ENCODE results near the gene RELCH.

RELCH gene

GRCh38 chr18:62196079-62196478 lies 9.0 kb downstream of the RELCH start:
- Histone ChIP-seq H3K9me3 (ENCODE audit: low read length) (no peaks in the 10 kb centered on the region), H3K4me3 (ENCODE audit: low read depth in 1 of 2, low read length in 2 of 2) (no peak overlapping the region), H3K4me1 (ENCODE audit: insufficient read depth, low read length) (no peaks in the 10 kb centered on the region), H3K36me3 (ENCODE audit: insufficient read depth, low read length) (no peaks in the 10 kb centered on the region), H3K27me3 (ENCODE audit: control insufficient read depth in 1 of 2, insufficient read depth in 2 of 2, low read length in 2 of 2) (no peaks in the 10 kb centered on the region), H3K27ac (ENCODE audit: low read depth, low read length) (no peak overlapping the region), H3K9ac (ENCODE audit: low read length) (no peak overlapping the region)

- Histone ChIP-seq H3K27ac (ENCODE audit: low read depth, low read length) (no peak overlapping the region), H3K4me1 (ENCODE audit: insufficient read depth, low read length) (no peaks in the 10 kb centered on the region), H3K9ac (ENCODE audit: low read length) (no peak overlapping the region), H3K9me3 (ENCODE audit: low read length) (no peaks in the 10 kb centered on the region), H3K36me3 (ENCODE audit: insufficient read depth, low read length) (no peaks in the 10 kb centered on the region), H3K27me3 (ENCODE audit: control insufficient read depth in 1 of 2, insufficient read depth in 2 of 2, low read length in 2 of 2) (no peaks in the 10 kb centered on the region), H3K4me3 (ENCODE audit: low read depth in 1 of 2, low read length in 2 of 2) (no peak overlapping the region)
Measured at GRCh38 chr18:62196980-62197379, 9.9 kb downstream of the RELCH start.

DNA sequence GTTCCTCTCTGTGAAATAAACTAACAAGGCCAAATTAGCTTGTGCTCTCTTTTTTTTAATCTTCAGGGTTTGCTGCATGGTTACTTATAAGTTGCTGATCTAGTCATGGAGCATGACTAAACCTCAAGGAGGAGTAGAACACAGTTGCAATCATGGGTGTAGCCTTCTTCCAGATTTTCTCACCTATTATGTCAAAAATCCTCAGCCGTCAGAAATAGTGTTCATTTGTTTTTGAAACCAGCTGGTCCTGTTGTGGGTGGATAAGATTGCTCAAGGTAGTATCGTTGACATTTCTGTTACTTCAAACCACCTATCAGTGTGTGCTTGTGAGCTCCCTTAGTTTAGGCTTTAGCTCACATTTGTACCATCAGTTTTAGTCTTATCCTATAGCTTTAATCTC lies 11.2 kb downstream of the RELCH start:
- H3K36me3 ChIP-seq (ENCODE audit: insufficient read depth, low read length): no peaks in the 10 kb centered on the region
- H3K4me3 ChIP-seq (ENCODE audit: low read depth in 1 of 2, low read length in 2 of 2): no peak overlapping the region
- no peaks in the 10 kb centered on the region for H3K27me3 ChIP-seq (ENCODE audit: control insufficient read depth in 1 of 2, insufficient read depth in 2 of 2, low read length in 2 of 2)
- no peaks in the 10 kb centered on the region for H3K9me3 ChIP-seq (ENCODE audit: low read length)
- no peaks in the 10 kb centered on the region for H3K4me1 ChIP-seq (ENCODE audit: insufficient read depth, low read length)
- H3K27ac ChIP-seq (ENCODE audit: low read depth, low read length): no peak overlapping the region
- H3K9ac ChIP-seq (ENCODE audit: low read length): no peak overlapping the region

GRCh38 chr18:62199629-62200028 lies 12.6 kb downstream of the RELCH start:
- no peaks in the 10 kb centered on the region for H3K4me1 ChIP-seq (ENCODE audit: insufficient read depth, low read length)
- H3K27me3 ChIP-seq (ENCODE audit: control insufficient read depth in 1 of 2, insufficient read depth in 2 of 2, low read length in 2 of 2): no peaks in the 10 kb centered on the region
- no peaks in the 10 kb centered on the region for H3K36me3 ChIP-seq (ENCODE audit: insufficient read depth, low read length)
- H3K9me3 ChIP-seq (ENCODE audit: low read length): no peaks in the 10 kb centered on the region
- H3K4me3 ChIP-seq (ENCODE audit: low read depth in 1 of 2, low read length in 2 of 2): no peak overlapping the region
- H3K27ac ChIP-seq (ENCODE audit: low read depth, low read length): no peak overlapping the region
- H3K9ac ChIP-seq (ENCODE audit: low read length): no peak overlapping the region

DNA sequence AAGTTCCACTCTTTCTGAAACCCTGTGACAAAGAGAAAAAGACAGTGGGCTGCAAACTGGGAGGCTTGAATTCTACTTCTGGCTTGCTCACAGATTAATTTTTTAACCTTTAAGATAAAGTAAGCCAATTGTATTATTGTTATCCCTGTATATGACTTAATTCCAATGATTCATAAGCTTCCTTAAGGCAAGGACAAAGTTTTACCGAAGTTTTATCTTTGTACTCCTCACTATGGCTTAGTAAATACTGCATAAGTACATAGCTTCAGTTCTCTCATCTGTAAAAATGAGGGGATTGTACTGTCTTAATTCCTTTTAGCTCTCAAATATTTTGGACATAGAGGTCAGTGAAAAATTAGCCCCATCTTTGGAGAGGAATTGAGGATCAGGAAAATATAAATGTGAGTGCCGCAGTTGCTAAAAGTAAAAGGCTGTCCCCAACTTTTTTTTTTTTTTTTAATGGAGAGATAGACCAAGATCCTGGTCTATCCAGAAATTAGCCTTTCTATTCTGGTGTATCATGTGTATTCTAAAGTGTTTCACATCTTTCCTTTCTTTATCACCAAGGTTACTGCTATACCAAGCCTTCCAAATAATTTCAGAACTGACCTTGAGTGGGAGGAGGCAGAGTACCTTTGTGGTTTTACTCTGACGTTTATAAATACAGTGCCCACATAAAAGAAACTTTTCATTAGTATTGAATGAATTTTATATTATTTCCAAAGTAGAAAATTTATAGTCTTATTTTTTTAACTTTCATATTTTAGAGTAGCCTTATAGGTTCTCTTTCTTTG lies 13.3 kb downstream of the RELCH start:
- no peak overlapping the region for H3K27ac ChIP-seq (ENCODE audit: low read depth, low read length)
- H3K4me1 ChIP-seq (ENCODE audit: insufficient read depth, low read length): no peaks in the 10 kb centered on the region
- no peaks in the 10 kb centered on the region for H3K9me3 ChIP-seq (ENCODE audit: low read length)

GRCh38 chr18:62201870-62202269 lies 14.8 kb downstream of the RELCH start:
- Histone ChIP-seq H3K27me3 (ENCODE audit: control insufficient read depth in 1 of 2, insufficient read depth in 2 of 2, low read length in 2 of 2) (no peaks in the 10 kb centered on the region), H3K27ac (ENCODE audit: low read depth, low read length) (no peak overlapping the region), H3K4me3 (ENCODE audit: low read depth in 1 of 2, low read length in 2 of 2) (no peak overlapping the region), H3K9me3 (ENCODE audit: low read length) (no peaks in the 10 kb centered on the region), H3K9ac (ENCODE audit: low read length) (no peak overlapping the region), H3K36me3 (ENCODE audit: insufficient read depth, low read length) (no peaks in the 10 kb centered on the region), H3K4me1 (ENCODE audit: insufficient read depth, low read length) (no peaks in the 10 kb centered on the region)

More for the DNA sequence above, 13.3 kb downstream of the RELCH start:
- Histone ChIP-seq H3K36me3 (ENCODE audit: insufficient read depth, low read length) (no peaks in the 10 kb centered on the region), H3K4me3 (ENCODE audit: low read depth in 1 of 2, low read length in 2 of 2) (no peak overlapping the region), H3K27me3 (ENCODE audit: control insufficient read depth in 1 of 2, insufficient read depth in 2 of 2, low read length in 2 of 2) (no peaks in the 10 kb centered on the region), H3K9ac (ENCODE audit: low read length) (no peak overlapping the region)

DNA sequence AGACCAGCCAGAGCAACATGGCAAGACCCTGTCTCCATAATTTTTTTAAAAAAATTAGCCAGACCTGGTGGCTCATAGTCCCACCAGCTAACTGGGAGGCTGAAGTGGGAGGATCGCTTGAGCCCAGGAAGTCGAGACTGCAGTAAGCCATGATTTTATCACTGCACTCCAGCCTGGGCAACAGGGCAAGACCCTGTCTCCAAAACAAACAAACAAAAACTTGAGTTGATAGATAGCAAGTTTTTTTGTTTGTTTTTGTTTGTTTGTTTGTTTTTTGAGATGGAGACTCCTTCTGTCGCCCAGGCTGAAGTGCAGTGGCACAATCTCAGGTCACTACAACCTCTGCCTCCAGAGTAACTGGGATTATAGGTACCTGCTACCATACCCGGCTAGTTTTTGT lies 18.8 kb downstream of the RELCH start:
- Histone ChIP-seq H3K9ac (ENCODE audit: low read length) (no peak overlapping the region), H3K9me3 (ENCODE audit: low read length) (no peaks in the 10 kb centered on the region), H3K27me3 (ENCODE audit: control insufficient read depth in 1 of 2, insufficient read depth in 2 of 2, low read length in 2 of 2) (no peaks in the 10 kb centered on the region), H3K4me3 (ENCODE audit: low read depth in 1 of 2, low read length in 2 of 2) (no peak overlapping the region), H3K27ac (ENCODE audit: low read depth, low read length) (no peak overlapping the region), H3K36me3 (ENCODE audit: insufficient read depth, low read length) (no peaks in the 10 kb centered on the region), H3K4me1 (ENCODE audit: insufficient read depth, low read length) (no peaks in the 10 kb centered on the region)

DNA sequence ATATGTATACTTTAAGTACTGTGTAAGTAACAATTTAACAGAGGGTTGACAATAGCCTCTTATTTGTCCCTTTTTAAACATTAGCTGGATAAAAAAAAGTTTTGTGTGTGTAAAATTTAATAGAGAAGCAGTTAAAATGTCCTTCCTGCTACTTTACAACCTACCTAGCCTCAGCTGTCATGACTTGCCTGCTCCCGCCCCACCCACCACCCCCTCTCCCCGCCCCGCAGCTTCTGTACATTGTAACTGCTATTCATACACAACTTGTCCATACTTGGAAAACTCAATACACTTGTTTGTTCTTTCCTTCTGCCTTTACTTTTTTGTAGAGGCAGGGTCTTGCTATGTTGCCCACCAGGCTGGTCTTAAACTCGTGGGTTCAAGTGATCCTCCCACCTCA lies 19.5 kb downstream of the RELCH start:
- Histone ChIP-seq H3K27ac (ENCODE audit: low read depth, low read length) (no peak overlapping the region), H3K4me1 (ENCODE audit: insufficient read depth, low read length) (no peaks in the 10 kb centered on the region)

DNA sequence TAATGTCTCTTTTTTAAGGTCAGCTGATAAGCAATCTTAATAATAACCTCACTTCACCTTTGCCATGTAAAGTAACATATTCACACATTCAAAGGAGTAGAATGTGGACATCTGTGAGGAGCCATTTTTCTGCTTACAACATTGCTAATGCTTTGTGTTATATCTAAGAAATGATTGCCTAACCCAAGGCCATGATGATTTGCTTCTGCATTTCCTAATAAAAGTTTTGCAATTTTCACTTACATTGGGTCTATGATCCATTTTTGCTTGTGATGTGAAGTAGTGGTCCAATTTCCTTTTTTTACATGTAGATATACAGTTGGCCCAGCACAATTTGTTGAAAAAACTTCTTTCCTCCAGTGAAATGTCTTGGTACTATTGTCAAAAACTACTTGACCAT lies 22.0 kb downstream of the RELCH start:
- Histone ChIP-seq H3K4me1 (ENCODE audit: insufficient read depth, low read length) (no peaks in the 10 kb centered on the region), H3K27ac (ENCODE audit: low read depth, low read length) (no peak overlapping the region), H3K9ac (ENCODE audit: low read length) (no peak overlapping the region), H3K27me3 (ENCODE audit: control insufficient read depth in 1 of 2, insufficient read depth in 2 of 2, low read length in 2 of 2) (no peaks in the 10 kb centered on the region), H3K4me3 (ENCODE audit: low read depth in 1 of 2, low read length in 2 of 2) (no peak overlapping the region), H3K9me3 (ENCODE audit: low read length) (no peaks in the 10 kb centered on the region), H3K36me3 (ENCODE audit: insufficient read depth, low read length) (peaks cover 5% of the 10 kb centered on the region)

More for the DNA sequence above, 19.5 kb downstream of the RELCH start:
- Histone ChIP-seq H3K9ac (ENCODE audit: low read length) (no peak overlapping the region), H3K27me3 (ENCODE audit: control insufficient read depth in 1 of 2, insufficient read depth in 2 of 2, low read length in 2 of 2) (no peaks in the 10 kb centered on the region), H3K9me3 (ENCODE audit: low read length) (no peaks in the 10 kb centered on the region), H3K36me3 (ENCODE audit: insufficient read depth, low read length) (no peaks in the 10 kb centered on the region), H3K4me3 (ENCODE audit: low read depth in 1 of 2, low read length in 2 of 2) (no peak overlapping the region)

GRCh38 chr18:62210138-62210537 lies 23.1 kb downstream of the RELCH start:
- Histone ChIP-seq H3K9me3 (ENCODE audit: low read length) (no peaks in the 10 kb centered on the region), H3K36me3 (ENCODE audit: insufficient read depth, low read length) (peaks cover 5% of the 10 kb centered on the region), H3K4me3 (ENCODE audit: low read depth in 1 of 2, low read length in 2 of 2) (no peak overlapping the region), H3K27ac (ENCODE audit: low read depth, low read length) (no peak overlapping the region), H3K9ac (ENCODE audit: low read length) (no peak overlapping the region), H3K27me3 (ENCODE audit: control insufficient read depth in 1 of 2, insufficient read depth in 2 of 2, low read length in 2 of 2) (no peaks in the 10 kb centered on the region), H3K4me1 (ENCODE audit: insufficient read depth, low read length) (no peaks in the 10 kb centered on the region)

DNA sequence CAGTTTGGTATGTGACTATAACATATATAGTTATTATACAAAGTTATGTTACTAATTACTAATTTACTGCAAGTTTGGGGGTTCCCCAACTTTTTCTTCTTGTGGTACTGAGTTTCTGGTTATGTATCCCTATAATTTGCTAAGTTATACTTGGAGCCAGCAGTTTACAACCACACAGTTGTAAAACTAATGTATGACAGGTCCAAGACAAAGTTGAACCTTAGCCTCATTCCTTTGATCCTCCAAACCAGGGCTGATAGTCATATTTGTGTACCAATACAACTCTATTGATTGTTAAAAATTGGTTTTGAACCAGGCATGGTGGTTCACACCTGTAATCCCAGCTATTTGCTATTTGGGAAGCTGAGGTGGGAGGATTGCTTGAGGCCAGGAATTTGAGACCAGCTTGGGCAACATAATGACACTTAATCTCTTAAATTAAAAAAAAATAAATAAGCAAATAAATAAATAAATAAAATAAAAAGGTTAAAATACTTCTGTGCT lies 24.3 kb downstream of the RELCH start:
- no peaks in the 10 kb centered on the region for H3K4me1 ChIP-seq (ENCODE audit: insufficient read depth, low read length)
- H3K27me3 ChIP-seq (ENCODE audit: control insufficient read depth in 1 of 2, insufficient read depth in 2 of 2, low read length in 2 of 2): no peaks in the 10 kb centered on the region
- no peaks in the 10 kb centered on the region for H3K9me3 ChIP-seq (ENCODE audit: low read length)
- no peak overlapping the region for H3K9ac ChIP-seq (ENCODE audit: low read length)
- no peak overlapping the region for H3K27ac ChIP-seq (ENCODE audit: low read depth, low read length)
- H3K4me3 ChIP-seq (ENCODE audit: low read depth in 1 of 2, low read length in 2 of 2): no peak overlapping the region
- H3K36me3 ChIP-seq (ENCODE audit: insufficient read depth, low read length): peaks cover 5% of the 10 kb centered on the region

- Histone ChIP-seq H3K4me3 (ENCODE audit: low read depth in 1 of 2, low read length in 2 of 2) (no peak overlapping the region), H3K9me3 (ENCODE audit: low read length) (no peaks in the 10 kb centered on the region), H3K27ac (ENCODE audit: low read depth, low read length) (no peak overlapping the region), H3K36me3 (ENCODE audit: insufficient read depth, low read length) (peaks cover 5% of the 10 kb centered on the region), H3K27me3 (ENCODE audit: control insufficient read depth in 1 of 2, insufficient read depth in 2 of 2, low read length in 2 of 2) (no peaks in the 10 kb centered on the region), H3K4me1 (ENCODE audit: insufficient read depth, low read length) (no peaks in the 10 kb centered on the region), H3K9ac (ENCODE audit: low read length) (no peak overlapping the region)
Measured at GRCh38 chr18:62214790-62215189, 27.7 kb downstream of the RELCH start.
